GM21529 (cell line): ENCODE results near the gene PRR23B.

Experiments used
- ATAC-seq: cut with Tn5 transposase; IDR thresholded peaks from one replicate; pipeline ENCODE4 v1.9.1; 2021; ENCODE audit not compliant: unreplicated experiment

The PRR23B gene

GRCh38 chr3:138975351-138975750 lies 45.4 kb downstream of the PRR23B start:
- ATAC-seq: no peak

GRCh38 chr3:138974462-138974861 lies 46.3 kb downstream of the PRR23B start:
- ATAC-seq: no peak

- ATAC-seq: no peak
These were observed 47.8 kb downstream of the PRR23B start for GRCh38 chr3:138972941-138973340.

GRCh38 chr3:138971766-138972320 lies 48.9 kb downstream of the PRR23B start:
- ATAC-seq: no peak
